Adrenal gland (tissue), 12 donors: ENCODE measurements around the gene PTPRS. TPM values are rescaled to one million over a fixed set of nuclear protein-coding genes. Genes with fewer than 3 reads are reported as not detected.

Experiments used
- DNase-seq, 7 donors: peaks; one replicate each; pipeline ENCODE4 v3.0.0-alpha.2; 2019 to 2020
- H3K27ac ChIP-seq, 5 donors: fragments of 200-600 bp; sonication (generic) in 4 of 5; 1 replicate in 3 of 5; 2 replicates in 2 of 5; pipeline versions ENCODE4 v1.5.1 to v1.8.0; 2016 to 2020; ENCODE audit warnings: mild to moderate bottlenecking in 1 of 5
- H3K27me3 ChIP-seq: fragments of 200-600 bp; 2 replicates; pipeline ENCODE4 v1.8.0; 2021
- H3K36me3 ChIP-seq, 2 donors: fragments of 200-600 bp; replicated peaks in 1 of 2; 1 replicate in 1 of 2; 2 replicates in 1 of 2; pipeline versions ENCODE4 v1.5.1 to v1.8.0; 2018 to 2022
- H3K4me1 ChIP-seq, 2 donors: fragments of 200-600 bp; replicated peaks in 1 of 2; 1 replicate in 1 of 2; 2 replicates in 1 of 2; pipeline versions ENCODE4 v1.5.1 to v1.8.0; 2018 to 2021
- H3K4me3 ChIP-seq, 4 donors: fragments of 200-600 bp; sonication (generic) in 3 of 4; one replicate each; pipeline ENCODE4 v1.5.1; 2016 to 2018
- H3K9me3 ChIP-seq, 3 donors: fragments of 200-600 bp; sonication (generic) in 1 of 3; replicated peaks in 1 of 3; 1 replicate in 2 of 3; 2 replicates in 1 of 3; pipeline versions ENCODE4 v1.5.1 to v1.8.0; 2016 to 2021
- CTCF ChIP-seq, 6 experiments: fragments of 450-650 bp in 4 of 6; fragments of 200-600 bp in 2 of 6; sonication (generic) in 1 of 6; IDR thresholded peaks; 1 replicate in 5 of 6; 2 replicates in 1 of 6; pipeline versions ENCODE4 v1.5.1 to v1.8.0; 2016 to 2021; ENCODE audit warnings: antibody characterized with exemption in 6 of 6, mild to moderate bottlenecking in 2 of 6, moderate library complexity in 1 of 6
- POLR2A ChIP-seq, 2 donors: fragments of 450-650 bp; IDR thresholded peaks; one replicate each; pipeline ENCODE4 v1.6.1; 2017; ENCODE audit warnings: antibody characterized with exemption in 2 of 2, mild to moderate bottlenecking in 2 of 2, moderate library complexity in 1 of 2
- WGBS, 4 donors: extraction: QIAGEN DNeasy Blood & Tissue Kit in 2 of 4; methylation state at CpG; one replicate each; pipeline versions ENCODE4 v1.1.5 to v1.1.7; 2013 to 2017; 5-methylcytosine and 5-hydroxymethylcytosine counted together
- intact Hi-C, 2 donors: fragments of 100-400 bp; cut with DNase I; formaldehyde crosslinking; loops; one replicate each; pipeline versions ENCODE4 v1.14.1 to v1.15.0; 2022 to 2023
- polyA plus RNA-seq, 3 donors: library from polyadenylated mRNA; stranded (reverse); fragments of 200-250 nt in 2 of 3; fragments of 350-450 nt in 1 of 3; fragmentation: Illumina TruSeq in 1 of 3; extraction: RNeasy Lipid Tissue Mini Kit (QIAGEN cat#74804) in 1 of 3; gene quantifications; one replicate each; pipeline ENCODE4 v1.2.3, GENCODE V29; 2013 to 2014
- total RNA-seq, 9 donors: library from RNA; depleted of rRNA in 4 of 9; stranded (reverse); fragments of >200 nt in 4 of 9; fragments of 120-200 nt in 1 of 9; fragmentation: NEBNext Ultra II Directional in 1 of 9; extraction: Animal tissue kit (Norgen Biotek cat#: 25700) in 1 of 9; gene quantifications; one replicate each; pipeline versions ENCODE4 v1.1.0 to v1.2.4, GENCODE V29; 2013 to 2023
- donor health status: healthy with polysubstance abuse.
- donor health status: Bipolar disorder and iron deficiency.
- donor health status: DM: yes; HTN: yes; CAD: no.
- donor health status: DM: no; HTN: no; CAD: no.
- donor health status: DM: no; HTN: no; CAD: no.
- donor health status: DM: yes; HTN: yes; CAD: no.

Gene PTPRS
- total and polyA plus RNA-seq, 12 donors = 8.8 to 376 (median 164) TPM

DNA sequence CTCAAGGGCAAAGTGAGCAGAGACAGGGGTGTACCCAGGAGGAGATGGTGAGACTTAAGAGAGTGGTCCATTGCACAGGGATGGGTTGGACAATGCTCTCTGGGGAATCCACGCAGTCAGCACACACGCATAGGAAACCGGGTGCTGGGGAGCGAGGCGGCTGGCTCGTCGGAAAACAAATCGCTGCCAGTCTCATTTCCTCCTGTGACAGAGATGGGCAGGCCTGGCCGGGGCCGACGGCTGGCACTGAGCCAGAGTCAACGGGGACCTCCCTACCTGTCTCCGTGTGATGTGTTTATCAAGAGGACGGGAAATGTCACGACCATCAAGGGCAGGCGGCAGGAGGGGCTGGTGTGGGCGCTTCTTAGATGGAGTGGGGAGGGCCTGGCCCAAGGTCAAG, 27.3 kb downstream of the PTPRS start:
- 9 to 16% (median 12%) methylated on average over 16 to 17 of the region's 17 CpGs for WGBS, 4 donors
- intact Hi-C loops = no loop called here
- Histone ChIP-seq H3K27me3 (no peaks in the 10 kb centered on the region), H3K4me1 (no peaks in the 10 kb centered on the region), H3K27ac (no peak overlapping the region), H3K9me3 (no peaks in the 10 kb centered on the region), H3K36me3 (no peaks in the 10 kb centered on the region), H3K4me3 (no peak overlapping the region)
- peak in 1 of 7 donors; percentile 66 for DNase-seq
- no peak for TF ChIP-seq POLR2A (IDR thresholded peaks at IDR 0.05)
- TF ChIP-seq CTCF (IDR thresholded peaks at IDR 0.05) = no peak

DNA sequence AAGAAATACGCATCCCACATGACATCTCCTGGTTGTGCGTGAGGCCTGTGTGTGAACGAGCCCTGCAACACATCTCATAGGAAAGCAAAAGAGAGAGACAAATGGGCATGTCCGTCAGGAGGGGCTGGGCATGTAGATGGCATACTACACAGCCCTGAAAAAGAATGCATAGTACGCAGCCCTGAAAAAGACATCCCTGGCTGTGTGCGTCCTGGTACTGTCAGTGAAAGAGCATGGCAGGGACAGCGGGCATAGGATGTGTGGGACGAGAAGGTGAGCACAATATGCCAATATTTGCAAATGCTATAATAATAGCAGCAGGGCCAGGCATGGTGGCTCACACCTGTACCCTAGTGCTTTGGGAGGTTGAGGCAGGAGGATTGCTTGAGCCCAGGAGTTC, 28.6 kb downstream of the PTPRS start:
- Histone ChIP-seq H3K4me3 (no peak overlapping the region), H3K27me3 (no peaks in the 10 kb centered on the region), H3K9me3 (no peaks in the 10 kb centered on the region), H3K36me3 (no peaks in the 10 kb centered on the region), H3K4me1 (no peaks in the 10 kb centered on the region), H3K27ac (no peak overlapping the region)
- TF ChIP-seq CTCF (IDR thresholded peaks at IDR 0.05) (no peak), POLR2A (IDR thresholded peaks at IDR 0.05) (no peak)
- WGBS, 4 donors = 91 to 96% (median 94%) methylated on average over 8 of the region's 8 CpGs
- intact Hi-C loops = no loop called here
- DNase-seq = no peak

DNA sequence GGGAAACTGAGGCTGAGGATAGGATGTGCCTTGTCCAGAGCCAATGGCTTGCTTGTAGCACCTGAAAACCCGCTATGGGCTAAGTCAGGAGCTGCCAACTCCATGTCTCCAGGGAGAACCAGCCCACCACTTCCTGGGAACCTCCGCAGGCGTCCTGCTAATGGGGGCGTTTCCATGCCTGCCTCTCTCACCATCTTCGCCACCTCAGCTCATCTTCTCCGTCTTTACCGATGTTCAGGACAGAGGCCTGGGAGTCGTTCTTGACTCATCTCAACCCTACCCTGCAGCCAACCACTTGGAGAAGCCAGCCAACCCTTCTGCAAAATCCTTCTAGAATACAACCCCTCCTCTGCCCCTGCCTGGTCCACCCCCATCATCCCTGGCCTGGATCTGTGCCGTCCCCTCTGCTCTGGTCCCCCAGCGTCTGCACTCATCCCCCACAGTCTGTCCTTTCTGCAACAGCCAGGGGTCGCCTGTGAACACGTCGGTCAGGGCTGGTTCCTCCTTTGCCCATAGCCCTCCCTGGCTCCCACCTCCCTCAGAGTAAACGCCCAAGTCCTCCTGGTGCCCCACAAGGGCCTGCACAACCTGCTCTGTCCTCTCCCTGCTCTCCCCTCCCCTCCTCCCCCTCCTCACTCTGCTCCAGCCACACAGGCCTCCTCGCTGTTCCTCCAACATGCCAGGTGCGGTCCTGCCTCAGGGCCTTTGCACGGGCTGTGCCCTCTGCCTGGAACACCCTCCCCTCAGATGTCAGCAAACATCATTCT, 31.0 kb downstream of the PTPRS start:
- H3K27me3 ChIP-seq = no peaks in the 10 kb centered on the region
- peak overlapping the region in 2 of 5 donors; percentile 60 to 66 for H3K27ac ChIP-seq
- TF ChIP-seq POLR2A (IDR thresholded peaks at IDR 0.05) (no peak), CTCF (IDR thresholded peaks at IDR 0.05) (no peak)
- no peaks in the 10 kb centered on the region for H3K36me3 ChIP-seq
- H3K4me3 ChIP-seq = no peak overlapping the region
- H3K4me1 ChIP-seq = no peaks in the 10 kb centered on the region
- no peak for DNase-seq
- WGBS, 4 donors = 79 to 83% (median 82%) methylated on average over 17 of the region's 17 CpGs
- intact Hi-C loops = no loop called here
- H3K9me3 ChIP-seq = no peaks in the 10 kb centered on the region

- intact Hi-C loops = no loop called here
- H3K9me3 ChIP-seq = no peaks in the 10 kb centered on the region
- no peaks in the 10 kb centered on the region for H3K4me1 ChIP-seq
- TF ChIP-seq POLR2A (IDR thresholded peaks at IDR 0.05) = peak; percentile 49 to 80
- TF ChIP-seq CTCF (IDR thresholded peaks at IDR 0.05) = no peak
- H3K4me3 ChIP-seq = no peak overlapping the region
- WGBS, 4 donors = 63 to 71% (median 68%) methylated on average over 20 to 21 of the region's 21 CpGs
- peak in 2 of 7 donors; percentile 50 to 83 for DNase-seq
- H3K27me3 ChIP-seq = no peaks in the 10 kb centered on the region
- peak overlapping the region in 2 of 5 donors; percentile 60 to 66 for H3K27ac ChIP-seq
- no peaks in the 10 kb centered on the region for H3K36me3 ChIP-seq
These were observed 31.9 kb downstream of the PTPRS start for GRCh38 chr19:5308451-5309437.
